GM19372 (cell line): ENCODE results near the gene TTYH3.
"Not testable (repeated sequence)": the region's sequence is repeated elsewhere in the genome, so short reads cannot be mapped to it uniquely, and the experiment has no call there.

ENCODE experiments used
- ATAC-seq: cut with Tn5 transposase; IDR thresholded peaks from one replicate; pipeline ENCODE4 v1.9.1; 2021; ENCODE audit warnings: mild to moderate bottlenecking, low read depth, moderate library complexity; ENCODE audit not compliant: unreplicated experiment

The TTYH3 gene, protein sequence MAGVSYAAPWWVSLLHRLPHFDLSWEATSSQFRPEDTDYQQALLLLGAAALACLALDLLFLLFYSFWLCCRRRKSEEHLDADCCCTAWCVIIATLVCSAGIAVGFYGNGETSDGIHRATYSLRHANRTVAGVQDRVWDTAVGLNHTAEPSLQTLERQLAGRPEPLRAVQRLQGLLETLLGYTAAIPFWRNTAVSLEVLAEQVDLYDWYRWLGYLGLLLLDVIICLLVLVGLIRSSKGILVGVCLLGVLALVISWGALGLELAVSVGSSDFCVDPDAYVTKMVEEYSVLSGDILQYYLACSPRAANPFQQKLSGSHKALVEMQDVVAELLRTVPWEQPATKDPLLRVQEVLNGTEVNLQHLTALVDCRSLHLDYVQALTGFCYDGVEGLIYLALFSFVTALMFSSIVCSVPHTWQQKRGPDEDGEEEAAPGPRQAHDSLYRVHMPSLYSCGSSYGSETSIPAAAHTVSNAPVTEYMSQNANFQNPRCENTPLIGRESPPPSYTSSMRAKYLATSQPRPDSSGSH

DNA sequence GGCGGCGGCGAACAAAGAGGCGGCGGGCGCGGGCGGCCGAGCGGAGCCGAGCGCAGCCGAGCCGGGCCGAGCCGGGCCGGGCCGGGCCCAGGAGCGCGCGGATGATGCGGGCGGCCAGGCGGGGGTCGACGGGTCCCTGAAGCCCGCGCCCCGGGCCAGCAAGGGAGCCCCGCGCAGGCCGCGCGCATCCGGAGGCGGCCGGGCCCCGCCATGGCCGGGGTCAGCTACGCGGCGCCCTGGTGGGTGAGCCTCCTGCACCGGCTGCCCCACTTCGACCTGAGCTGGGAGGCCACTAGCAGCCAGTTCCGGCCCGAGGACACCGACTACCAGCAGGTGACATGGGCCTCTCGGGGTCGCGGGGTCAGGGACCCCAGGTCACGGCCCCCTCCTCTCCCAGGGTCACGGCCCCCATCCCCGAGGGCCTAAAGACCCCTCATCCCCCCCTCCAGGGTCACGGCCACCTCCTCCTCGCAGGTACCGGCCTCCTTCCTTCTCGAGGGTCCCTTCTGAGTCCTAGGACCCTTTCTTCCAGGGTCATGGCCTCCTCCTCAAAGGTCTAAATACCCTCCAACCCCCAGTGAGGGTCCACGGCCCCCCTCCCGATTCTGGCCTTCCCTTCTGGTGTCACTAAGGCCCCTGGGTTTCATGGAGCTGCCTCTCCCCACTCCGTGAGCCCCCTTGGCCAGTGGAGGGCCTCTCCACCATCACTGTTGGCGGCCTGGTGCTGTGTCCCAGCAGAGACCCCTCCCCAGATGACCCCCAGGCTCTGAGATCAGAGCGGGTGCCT lies at the start of gene TTYH3:
TSS of gene TTYH3 (plus strand) at position 41 of the 787 bp plus-strand sequence. CDS start at position 211, 170 bp downstream.
- ATAC-seq: peak; percentile 40

GRCh38 chr7:2582006-2582735 lies 49.6 kb upstream of the TTYH3 start:
- ATAC-seq: no peak

DNA sequence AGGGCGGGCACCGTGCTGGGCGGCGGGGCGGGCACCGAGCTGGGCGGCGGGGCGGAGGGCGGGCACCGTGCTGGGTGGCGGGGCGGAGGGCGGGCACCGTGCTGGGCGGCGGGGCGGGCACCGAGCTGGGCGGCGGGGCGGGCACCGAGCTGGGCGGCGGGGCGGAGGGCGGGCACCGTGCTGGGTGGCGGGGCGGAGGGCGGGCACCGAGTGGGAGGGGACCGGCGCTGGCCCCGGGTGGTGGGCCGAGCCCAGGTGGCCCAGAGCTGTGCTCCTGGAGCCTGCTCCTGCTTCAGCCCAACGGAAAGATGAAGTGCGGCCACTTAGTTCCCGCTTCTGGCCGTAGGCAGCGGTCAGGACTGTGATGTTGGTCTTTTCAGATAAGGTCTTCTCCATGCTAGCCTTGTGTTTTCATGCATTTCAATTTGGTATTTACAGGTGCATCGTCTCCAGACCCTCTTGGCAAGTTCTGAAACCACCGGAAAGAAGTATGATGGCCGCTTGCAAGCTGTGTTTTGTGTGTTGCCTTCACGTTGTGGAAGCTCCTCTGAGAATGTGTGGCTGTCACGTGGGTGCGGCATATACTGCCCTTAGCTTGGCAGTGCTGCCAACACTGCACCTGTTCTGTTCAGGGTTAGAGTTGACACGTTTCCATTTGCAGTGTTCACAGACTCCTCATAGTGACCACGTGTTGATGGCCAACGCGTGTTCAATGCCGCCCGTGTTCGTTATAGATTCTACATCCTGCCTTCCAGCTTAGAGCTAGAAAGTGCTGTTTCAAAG lies 47.8 kb upstream of the TTYH3 start:
- ATAC-seq: no peak

GRCh38 chr7:2585446-2585845 lies 46.3 kb upstream of the TTYH3 start:
- no peak for ATAC-seq

- no peak for ATAC-seq
Measured at GRCh38 chr7:2586326-2587020, 45.3 kb upstream of the TTYH3 start.

GRCh38 chr7:2587134-2587533 lies 44.7 kb upstream of the TTYH3 start:
- no peak for ATAC-seq

DNA sequence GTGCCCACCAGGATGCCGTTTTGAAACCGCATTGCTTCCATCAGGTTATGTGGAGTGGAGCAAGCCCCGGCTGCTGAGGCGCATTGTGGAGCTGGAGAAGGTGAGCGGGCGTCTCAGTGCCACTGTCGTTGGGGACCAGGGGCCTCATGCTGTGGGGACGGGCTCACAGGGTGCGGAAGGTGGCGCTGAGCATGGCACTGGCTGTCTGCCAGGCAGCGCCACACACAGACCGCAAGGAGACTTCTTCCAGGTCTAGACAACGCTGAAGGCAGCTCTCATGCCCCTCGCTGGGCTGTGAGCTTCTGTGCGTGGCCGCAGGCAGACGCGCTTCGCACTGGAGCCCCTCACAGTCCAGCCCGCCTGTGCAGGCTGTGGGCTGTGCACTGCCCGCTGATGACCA lies 44.0 kb upstream of the TTYH3 start:
- no peak for ATAC-seq

DNA sequence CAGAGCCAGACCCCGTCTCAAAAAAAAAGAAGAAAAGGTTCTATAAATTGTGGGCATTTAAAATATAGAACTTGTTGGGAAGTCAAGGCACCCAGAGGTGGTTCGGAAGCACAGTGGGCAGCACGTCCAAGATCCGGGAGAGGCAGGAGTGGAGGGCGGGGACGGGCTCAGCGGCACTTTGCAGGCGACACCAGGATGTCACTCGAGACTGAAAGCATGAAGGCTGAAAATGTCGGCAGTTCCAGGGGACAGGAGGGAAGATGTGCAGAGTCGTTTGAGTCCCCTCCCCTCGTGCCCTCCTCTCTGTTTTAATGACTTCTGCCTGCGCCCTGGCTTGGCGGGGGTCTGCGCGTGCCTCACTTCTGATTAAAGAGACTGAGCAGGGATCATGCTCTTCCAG lies 42.4 kb upstream of the TTYH3 start:
- no peak for ATAC-seq

GRCh38 chr7:2589941-2590340 lies 41.8 kb upstream of the TTYH3 start:
- ATAC-seq: not testable (repeated sequence)

DNA sequence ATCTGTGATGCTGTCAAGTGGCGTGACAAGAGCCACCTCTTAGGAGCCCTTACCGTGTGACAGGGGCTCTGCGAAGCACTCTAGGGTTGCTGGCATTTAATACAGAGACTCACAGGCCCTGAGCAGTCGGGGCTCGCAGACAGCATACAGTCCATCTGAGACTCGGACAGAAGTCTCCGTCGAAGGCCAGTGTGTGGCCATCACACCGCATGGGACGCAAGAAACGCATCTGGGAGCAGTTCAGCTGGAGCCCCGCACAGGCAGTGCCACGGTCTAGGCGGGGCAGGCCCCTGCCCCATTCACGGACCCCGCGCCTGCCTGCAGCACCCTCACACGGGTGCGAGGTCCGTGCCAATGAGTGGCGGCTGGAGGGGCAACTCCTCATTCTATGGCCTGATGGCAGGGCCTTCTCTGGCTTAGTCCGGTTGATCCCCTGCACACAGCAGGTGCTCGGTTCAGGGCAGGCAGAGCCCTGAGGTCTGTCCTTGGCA lies 39.4 kb upstream of the TTYH3 start:
- no peak for ATAC-seq

DNA sequence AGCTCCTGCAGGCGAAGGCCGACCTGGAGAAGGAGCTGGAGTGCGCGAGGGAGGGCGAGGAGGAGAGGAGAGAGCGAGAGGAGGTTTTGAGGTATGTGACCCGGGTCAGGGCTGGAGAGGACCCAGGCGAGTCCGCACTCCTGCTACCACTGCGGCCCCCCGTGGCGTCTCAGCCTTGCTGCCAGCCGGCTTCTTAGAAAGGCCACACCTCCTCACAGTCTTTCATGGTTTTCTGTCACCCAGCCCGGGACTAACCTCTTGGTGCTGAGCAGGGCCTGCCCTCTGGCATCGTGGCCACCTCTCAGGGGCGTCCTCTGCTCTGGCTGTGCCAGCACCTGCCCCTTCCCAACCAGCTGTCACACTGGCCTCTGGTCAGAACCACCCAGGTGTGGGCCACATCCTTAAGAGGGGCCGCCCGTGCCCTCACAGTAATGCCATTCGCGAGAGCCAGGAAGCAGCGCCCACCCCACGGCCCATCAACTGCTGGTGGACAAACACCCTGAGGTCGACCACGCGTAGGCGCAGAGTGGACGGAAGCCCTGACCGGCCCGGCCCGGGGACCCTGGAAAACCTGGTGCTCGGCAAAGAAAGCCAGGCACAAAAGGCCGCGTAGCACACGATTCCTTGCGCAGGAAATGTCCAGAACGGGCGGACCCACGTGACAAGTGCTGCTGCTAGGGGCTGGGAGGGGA lies 38.6 kb upstream of the TTYH3 start:
- no peak for ATAC-seq

GRCh38 chr7:2594599-2594998 lies 37.2 kb upstream of the TTYH3 start:
- ATAC-seq: no peak

DNA sequence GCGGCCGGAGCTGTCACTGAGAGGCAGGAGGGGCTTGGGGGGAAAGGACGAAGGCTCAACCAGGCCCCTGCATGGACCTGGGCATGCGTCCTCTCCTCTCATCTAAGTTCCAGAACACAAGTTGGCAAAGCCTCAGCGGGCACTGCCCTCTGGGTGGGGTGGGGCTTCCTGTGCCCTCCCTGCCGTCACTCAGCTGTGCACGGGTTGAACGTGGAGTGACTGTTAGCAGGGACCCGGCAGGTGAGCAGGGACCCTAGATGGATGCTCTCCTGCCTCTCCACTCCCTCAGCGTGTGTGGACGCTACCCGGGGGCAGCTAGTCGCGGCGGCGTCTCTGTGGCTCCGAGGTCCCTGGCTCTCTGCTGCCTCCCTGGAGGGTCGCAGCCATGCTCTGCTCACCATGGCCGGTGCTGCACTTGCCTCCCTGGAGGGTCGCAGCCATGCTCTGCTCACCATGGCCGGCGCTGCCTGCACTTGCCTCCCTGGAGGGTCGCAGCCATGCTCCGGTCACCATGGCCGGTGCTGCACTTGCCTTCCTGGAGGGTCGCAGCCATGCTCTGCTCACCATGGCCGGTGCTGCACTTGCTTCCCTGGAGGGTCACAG lies 36.4 kb upstream of the TTYH3 start:
- ATAC-seq: no peak

- ATAC-seq: no peak
Measured at GRCh38 chr7:2596464-2597272, 35.1 kb upstream of the TTYH3 start.

GRCh38 chr7:2597273-2597640 lies 34.5 kb upstream of the TTYH3 start:
- no peak for ATAC-seq

DNA sequence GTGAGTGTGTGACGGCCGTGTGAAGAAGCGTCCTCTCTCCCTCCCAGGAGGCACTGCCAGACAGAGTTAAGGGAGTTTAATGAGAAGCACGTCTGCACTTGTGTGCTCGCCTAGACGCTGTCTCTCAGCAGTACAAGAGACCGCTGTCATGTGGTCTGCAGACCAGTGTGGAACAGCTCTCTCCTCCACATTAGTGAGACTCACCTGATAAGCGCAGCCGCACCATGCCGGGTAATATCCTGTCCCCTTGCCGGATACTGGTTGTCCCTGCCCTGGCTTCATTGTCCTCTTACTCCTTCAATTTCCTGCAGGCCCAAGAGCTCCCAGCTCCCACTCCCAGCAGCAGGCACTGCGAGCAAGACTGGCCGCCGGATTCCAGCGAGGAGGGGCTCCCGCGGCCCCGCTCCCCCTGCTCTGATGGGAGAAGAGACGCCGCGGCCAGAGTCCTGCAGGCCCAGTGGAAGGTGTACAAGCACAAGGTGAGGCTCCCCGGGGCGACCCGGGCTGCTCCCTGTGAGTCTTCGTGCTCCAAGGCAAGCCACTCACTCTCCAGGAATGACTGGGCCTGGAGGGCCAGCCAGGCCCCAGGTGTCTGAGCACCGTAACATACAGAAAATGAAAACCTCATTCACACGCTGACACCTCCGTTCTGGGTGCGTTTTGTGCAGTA lies 33.5 kb upstream of the TTYH3 start:
- ATAC-seq: no peak

DNA sequence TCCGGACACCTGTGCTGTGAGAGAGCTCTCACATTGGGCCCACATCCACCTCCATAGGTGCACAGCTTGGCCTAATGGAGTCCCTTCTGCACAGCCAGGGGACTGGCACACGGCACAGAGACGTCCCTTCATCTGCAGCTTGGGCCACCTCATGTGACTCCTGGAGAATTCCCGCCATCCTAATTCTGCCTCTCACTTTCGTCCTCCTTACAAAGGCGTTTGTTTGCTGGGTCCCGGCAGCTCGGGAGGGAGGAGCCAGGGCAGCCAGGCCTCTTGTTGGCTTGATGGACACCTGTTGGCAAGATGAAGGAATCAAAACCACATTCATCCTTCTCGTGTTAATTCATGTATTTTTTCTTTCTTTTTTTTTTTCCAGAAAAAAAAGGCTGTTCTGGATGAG lies 30.7 kb upstream of the TTYH3 start:
- ATAC-seq: no peak
